ENCODE measurements around the gene CYP4X1. TPM values are rescaled to one million over a fixed set of nuclear protein-coding genes. Genes with fewer than 3 reads are reported as not detected.
"Not testable (repeated sequence)": the region's sequence is repeated elsewhere in the genome, so short reads cannot be mapped to it uniquely, and the experiment has no call there.

Gene CYP4X1
- total RNA-seq, 2 experiments from 2014 or later, result not detected

DNA sequence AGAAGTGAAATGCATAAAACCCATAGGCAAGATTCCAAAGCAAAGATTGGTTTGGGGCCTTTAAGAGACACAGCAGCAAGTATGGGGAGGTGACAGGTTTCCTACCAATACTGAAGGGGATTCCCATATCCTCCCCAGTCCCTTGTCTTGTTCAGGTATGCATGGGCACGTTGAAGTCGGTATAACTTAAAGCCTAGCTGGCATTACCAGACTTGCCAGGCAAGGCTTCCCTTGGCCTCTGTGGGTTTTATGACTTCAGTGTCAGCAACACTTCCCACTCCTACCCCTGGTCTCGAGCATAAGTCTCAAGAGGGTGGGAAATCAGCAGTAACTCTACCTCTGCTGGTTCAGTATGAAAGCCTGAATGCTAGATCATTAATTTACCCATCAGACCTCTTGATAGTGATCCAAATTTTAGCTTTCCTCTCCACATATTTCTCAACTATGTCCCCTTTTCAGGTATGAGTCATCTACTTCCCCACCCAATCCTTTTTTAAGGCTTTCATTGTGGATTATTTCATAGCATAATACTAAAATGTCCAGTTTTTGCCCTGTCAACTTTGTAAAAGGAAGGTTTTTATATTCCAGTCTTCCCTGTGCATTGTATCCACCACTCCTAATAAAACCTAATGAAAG, 6.8 kb downstream of the CYP4X1 start:
- Mint-ChIP-seq H3K4me3 (no peak overlapping the region), H3K9me3 (ENCODE audit: low read depth) (no peaks in the 10 kb centered on the region), H3K27ac (no peak overlapping the region), H3K27me3 (peaks cover 31% of the 10 kb centered on the region), H3K36me3 (no peaks in the 10 kb centered on the region), H3K4me1 (no peaks in the 10 kb centered on the region)
- DNase-seq (no peak), ATAC-seq (no peak)
- CTCF ChIA-PET, result no interaction called here

DNA sequence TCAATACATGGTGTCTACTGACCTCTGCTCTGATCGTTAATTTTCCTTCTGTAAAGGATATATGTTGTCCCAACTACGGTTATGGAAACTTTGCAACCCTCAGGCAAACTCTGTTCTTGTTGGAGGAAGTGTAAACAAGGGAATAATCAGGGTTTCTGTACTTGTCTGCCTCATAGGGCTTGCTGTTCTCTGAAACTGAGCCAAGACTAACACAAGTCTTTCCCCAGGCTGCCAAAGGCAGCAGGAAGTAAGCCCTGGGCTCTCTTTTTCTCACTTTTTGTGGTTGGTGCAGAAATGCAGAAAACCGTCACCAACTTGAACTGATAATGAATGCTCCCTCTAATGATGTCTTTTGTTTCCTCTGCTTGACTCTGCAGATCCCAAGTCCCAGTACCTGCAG, 7.6 kb downstream of the CYP4X1 start:
- ATAC-seq (no peak), DNase-seq (no peak)
- CTCF ChIA-PET, result no interaction called here
- Mint-ChIP-seq H3K27me3 (peaks cover 26% of the 10 kb centered on the region), H3K4me1 (no peaks in the 10 kb centered on the region), H3K9me3 (ENCODE audit: low read depth) (no peaks in the 10 kb centered on the region), H3K27ac (no peak overlapping the region), H3K4me3 (no peak overlapping the region), H3K36me3 (no peaks in the 10 kb centered on the region)

DNA sequence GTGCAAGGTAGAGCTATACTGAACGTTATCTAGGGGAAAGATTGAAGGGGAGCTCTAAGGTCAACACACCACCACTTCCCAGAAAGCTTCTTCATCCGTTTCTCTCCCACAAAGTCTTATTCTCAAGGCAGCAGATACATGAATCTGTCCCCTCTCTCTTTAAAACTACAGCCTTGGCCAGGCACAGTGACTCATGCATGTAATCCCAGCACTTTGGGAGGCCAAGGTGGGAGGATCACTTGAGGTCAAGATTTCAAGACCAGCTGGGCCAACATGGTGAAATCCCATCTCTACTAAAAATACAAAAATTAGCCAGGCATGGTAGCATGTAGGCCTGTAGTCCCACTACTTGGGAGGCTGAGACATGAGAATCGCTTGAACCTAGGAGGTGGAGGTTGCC, 8.1 kb downstream of the CYP4X1 start:
- DNase-seq (no peak), ATAC-seq (no peak)
- H3K27me3 Mint-ChIP-seq, result peaks cover 26% of the 10 kb centered on the region
- H3K4me1 Mint-ChIP-seq, result no peaks in the 10 kb centered on the region
- no peak overlapping the region for H3K4me3 Mint-ChIP-seq
- CTCF ChIA-PET, result no interaction called here
- H3K27ac Mint-ChIP-seq, result no peak overlapping the region
- H3K36me3 Mint-ChIP-seq, result no peaks in the 10 kb centered on the region
- H3K9me3 Mint-ChIP-seq (ENCODE audit: low read depth), result no peaks in the 10 kb centered on the region

GRCh38 chr1:47036764-47037163, 13.3 kb downstream of the CYP4X1 start:
- CTCF ChIA-PET, result no interaction called here
- no peak overlapping the region for H3K27ac Mint-ChIP-seq
- H3K27me3 Mint-ChIP-seq, result peaks cover 38% of the 10 kb centered on the region
- no peaks in the 10 kb centered on the region for H3K36me3 Mint-ChIP-seq
- no peaks in the 10 kb centered on the region for H3K4me1 Mint-ChIP-seq
- DNase-seq (no peak), ATAC-seq (no peak)
- H3K9me3 Mint-ChIP-seq (ENCODE audit: low read depth), result no peaks in the 10 kb centered on the region
- no peak overlapping the region for H3K4me3 Mint-ChIP-seq

GRCh38 chr1:47059376-47059775, 35.9 kb downstream of the CYP4X1 start:
- H3K4me3 Mint-ChIP-seq, result no peak overlapping the region
- H3K4me1 Mint-ChIP-seq, result no peaks in the 10 kb centered on the region
- no peaks in the 10 kb centered on the region for H3K36me3 Mint-ChIP-seq
- peaks cover 2% of the 10 kb centered on the region for H3K9me3 Mint-ChIP-seq (ENCODE audit: low read depth)
- ATAC-seq (no peak), DNase-seq (no peak)
- H3K27ac Mint-ChIP-seq, result no peak overlapping the region
- CTCF ChIA-PET, result no interaction called here
- H3K27me3 Mint-ChIP-seq, result peaks cover 22% of the 10 kb centered on the region

- DNase-seq, result no peak
- Mint-ChIP-seq H3K9me3 (ENCODE audit: low read depth) (no peaks in the 10 kb centered on the region), H3K27ac (no peak within 1 kb of the TSS), H3K27me3 (peaks cover 29% of the 10 kb centered on the region), H3K4me1 (no peaks in the 10 kb centered on the region), H3K36me3 (no peaks in the 10 kb centered on the region), H3K4me3 (no peak within 1 kb of the TSS)
- CTCF ChIA-PET, result no interaction called here
- ATAC-seq, result no peak
Observed at GRCh38 chr1:47067097-47067594, 43.7 kb downstream of the CYP4X1 start, which contains the start of gene CYP4Z1. TSS of gene CYP4Z1 (plus strand) at chr1:47067231. CDS start at chr1:47067491, 260 bp downstream.

DNA sequence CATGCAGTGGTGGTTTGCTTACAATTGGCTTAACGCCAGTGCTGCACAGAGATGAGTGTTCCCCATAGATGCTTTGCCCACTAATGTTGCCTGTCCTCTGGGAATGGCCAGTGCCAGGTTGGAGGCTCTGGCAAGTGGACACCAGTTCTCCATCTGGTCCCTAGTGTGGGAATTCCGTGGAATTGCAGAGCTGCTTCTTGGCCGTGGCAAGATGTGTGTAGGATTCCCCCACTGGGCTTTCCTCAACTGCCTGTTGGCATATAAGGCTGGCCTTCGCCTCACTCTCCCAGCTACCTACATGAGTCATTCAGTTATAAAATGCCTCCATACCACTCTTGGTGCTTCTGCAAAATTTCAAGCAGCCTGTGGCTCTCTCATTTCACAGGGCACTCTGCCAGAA, 45.6 kb downstream of the CYP4X1 start:
- H3K27ac Mint-ChIP-seq; DNase-seq; CTCF ChIA-PET; H3K4me1 Mint-ChIP-seq; ATAC-seq; H3K9me3 Mint-ChIP-seq (ENCODE audit: low read depth); H3K4me3 Mint-ChIP-seq; H3K36me3 Mint-ChIP-seq: not testable (repeated sequence)
- peaks cover 24% of the 10 kb centered on the region for H3K27me3 Mint-ChIP-seq

DNA sequence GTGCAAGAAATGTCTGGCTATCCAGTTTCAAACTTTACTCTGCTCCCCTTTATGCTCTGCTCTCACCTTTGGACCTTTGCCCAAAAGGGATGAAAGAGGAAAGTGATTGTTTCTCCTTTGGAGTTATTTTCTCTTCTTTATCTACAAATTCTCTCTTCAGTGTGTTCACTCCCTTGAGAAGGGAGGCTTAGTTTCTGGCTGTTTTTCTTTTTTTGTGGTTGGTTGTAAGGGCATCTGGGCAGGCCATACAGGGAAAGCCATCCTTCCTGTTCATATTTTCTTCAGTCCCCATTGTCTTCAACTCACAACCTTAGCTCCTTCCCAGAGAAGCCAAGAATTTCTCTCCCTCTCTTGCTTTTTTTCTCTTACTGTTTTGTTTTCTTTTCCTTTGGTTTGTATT, 46.0 kb downstream of the CYP4X1 start:
- H3K9me3 Mint-ChIP-seq (ENCODE audit: low read depth); CTCF ChIA-PET; H3K36me3 Mint-ChIP-seq; H3K27ac Mint-ChIP-seq; H3K4me3 Mint-ChIP-seq; DNase-seq; H3K4me1 Mint-ChIP-seq; ATAC-seq: not testable (repeated sequence)
- H3K27me3 Mint-ChIP-seq, result peaks cover 21% of the 10 kb centered on the region

DNA sequence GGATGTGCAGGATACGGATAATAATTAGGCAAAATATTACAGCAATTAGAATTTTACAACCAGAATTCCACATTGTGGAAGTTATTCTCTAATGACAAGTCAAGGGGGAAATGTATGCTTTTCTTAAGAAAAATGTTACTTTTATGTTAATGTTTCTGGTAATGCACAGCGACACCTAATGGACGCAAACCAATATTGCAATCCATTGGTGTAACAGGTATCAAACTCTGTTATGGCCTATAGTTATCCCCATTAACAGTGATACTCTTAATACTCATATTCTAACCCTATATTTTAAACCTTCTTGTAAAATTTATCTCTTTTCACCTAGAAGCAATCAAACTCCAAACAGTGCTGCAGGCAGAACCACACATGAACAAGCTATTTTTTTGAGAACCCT, 65.9 kb downstream of the CYP4X1 start:
- not testable (repeated sequence) for H3K27ac Mint-ChIP-seq; H3K4me3 Mint-ChIP-seq; H3K36me3 Mint-ChIP-seq; H3K9me3 Mint-ChIP-seq (ENCODE audit: low read depth); ATAC-seq; H3K27me3 Mint-ChIP-seq; H3K4me1 Mint-ChIP-seq
- DNase-seq, result peak; percentile 49
- CTCF ChIA-PET, result interaction anchor here (0.9 kb wide), 1 partner anchor 18 kb away, joined by 3 read pairs; no protein-coding TSS in a partner anchor

- H3K27me3 Mint-ChIP-seq; CTCF ChIA-PET; ATAC-seq; H3K27ac Mint-ChIP-seq; H3K36me3 Mint-ChIP-seq; H3K4me3 Mint-ChIP-seq; DNase-seq; H3K4me1 Mint-ChIP-seq; H3K9me3 Mint-ChIP-seq (ENCODE audit: low read depth): not testable (repeated sequence)
Observed at GRCh38 chr1:47091476-47091875, 68.0 kb downstream of the CYP4X1 start.

Other genes with a start within 250 kb of the CYP4X1 start
- gene CYP4B1, start 224.6 kb upstream of the CYP4X1 start, total RNA-seq, result not detected
- not detected for gene CYP4A11, start 82.2 kb upstream of the CYP4X1 start, total RNA-seq
- not detected for gene CYP4Z1, start 43.6 kb downstream of the CYP4X1 start, total RNA-seq
- not detected for gene CYP4A22, start 113.8 kb downstream of the CYP4X1 start, total RNA-seq
- gene PDZK1IP1, start 166.4 kb downstream of the CYP4X1 start, total RNA-seq, result not detected
- gene TAL1, start 208.6 kb downstream of the CYP4X1 start, total RNA-seq, result not detected

All from activated CD8-positive, alpha-beta memory T cell treated with anti-CD3 and anti-CD28 coated beads, Interleukin-2, amount 10 ng/mL, durations not matched to agents 7 days and 5 days (primary cell).